Suppressor macrophage (primary cell): ENCODE results near the gene ZNF628.

ENCODE experiments used
- DNase-seq, 4 experiments: peaks; one replicate each; pipeline ENCODE4 v3.0.0-alpha.2; 2020 to 2022

Gene ZNF628

DNA sequence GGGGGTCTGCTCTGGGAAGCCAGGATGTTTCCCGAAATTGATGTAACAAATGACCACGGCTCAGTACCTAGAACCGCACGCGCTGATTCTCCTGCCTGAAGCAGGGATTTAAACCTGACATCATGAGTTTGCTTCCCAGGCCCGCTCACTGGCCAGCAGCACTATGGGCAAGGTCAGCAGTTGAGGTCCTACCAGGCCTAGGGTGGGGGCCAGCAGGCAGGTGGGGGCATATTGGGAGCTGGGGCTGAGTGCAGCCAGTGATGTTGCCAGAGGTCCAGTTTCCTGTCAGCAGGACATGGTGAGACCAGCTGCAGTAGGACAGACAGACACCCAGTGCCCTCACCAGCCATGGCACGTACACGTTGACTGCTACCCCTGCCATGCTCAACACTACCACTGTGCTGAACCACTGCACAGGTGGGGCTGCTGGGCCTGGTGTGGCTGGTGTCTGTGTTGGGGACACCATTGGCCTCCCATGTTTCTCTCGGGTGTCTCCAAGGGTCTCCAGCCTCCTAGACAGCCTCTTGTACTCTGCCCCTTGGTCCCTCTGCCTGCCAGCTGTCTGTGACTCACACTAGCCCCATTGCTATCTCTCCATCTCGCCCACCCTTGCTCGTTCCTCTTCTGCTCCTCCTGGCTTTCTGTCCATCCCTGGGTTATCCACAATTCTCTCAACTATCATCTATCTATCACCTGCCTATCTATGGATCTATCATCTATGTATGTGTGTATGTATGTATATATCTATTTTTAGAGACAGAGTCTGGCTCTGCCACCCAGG is 10.8 kb upstream of the ZNF628 start:
- no peak for DNase-seq

GRCh38 chr19:55466241-55466614 is 10.2 kb upstream of the ZNF628 start:
- DNase-seq, result no peak

GRCh38 chr19:55467236-55468053 is 9.0 kb upstream of the ZNF628 start:
- DNase-seq, result peak; percentile 63 to 87 (median 80)

DNA sequence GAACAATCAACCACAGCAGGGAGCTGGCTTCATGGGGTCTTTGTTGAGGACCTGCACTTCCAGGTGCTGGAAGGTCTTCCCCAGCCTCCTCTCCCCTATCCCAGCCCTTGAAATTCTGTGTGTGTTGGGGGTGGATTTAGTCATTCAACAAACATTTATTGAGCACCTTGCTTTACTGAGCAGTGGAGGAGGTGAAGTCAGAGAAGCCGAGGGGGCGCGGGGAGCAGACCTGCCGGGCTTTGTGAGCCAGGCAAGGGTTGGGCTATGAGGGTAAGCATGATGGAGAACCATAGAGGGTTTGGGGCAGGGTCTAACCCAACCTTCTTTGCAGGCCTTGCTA is 8.4 kb upstream of the ZNF628 start:
- DNase-seq, result no peak

DNA sequence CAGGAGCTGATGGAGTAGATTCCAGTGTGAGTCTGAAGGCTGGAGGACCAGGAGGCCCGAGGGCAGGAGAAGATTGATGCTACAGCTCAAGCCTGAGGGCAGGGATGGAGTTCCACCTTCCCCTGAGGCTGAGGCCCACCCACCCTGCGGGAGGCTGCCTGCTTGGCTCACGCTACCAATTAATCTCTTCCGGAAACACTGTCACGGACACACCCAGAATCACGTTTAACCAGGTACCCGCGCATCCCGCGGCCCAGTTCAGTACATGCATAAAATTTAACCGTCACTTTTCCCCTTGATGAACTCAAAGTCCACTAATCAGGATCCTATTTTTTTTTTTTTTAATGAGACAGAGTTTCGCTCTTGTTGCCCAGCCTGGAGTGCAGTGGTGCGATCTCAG is 5.2 kb upstream of the ZNF628 start:
- no peak for DNase-seq

- no peak for DNase-seq
Measured at GRCh38 chr19:55472463-55472862, 4.0 kb upstream of the ZNF628 start.

DNA sequence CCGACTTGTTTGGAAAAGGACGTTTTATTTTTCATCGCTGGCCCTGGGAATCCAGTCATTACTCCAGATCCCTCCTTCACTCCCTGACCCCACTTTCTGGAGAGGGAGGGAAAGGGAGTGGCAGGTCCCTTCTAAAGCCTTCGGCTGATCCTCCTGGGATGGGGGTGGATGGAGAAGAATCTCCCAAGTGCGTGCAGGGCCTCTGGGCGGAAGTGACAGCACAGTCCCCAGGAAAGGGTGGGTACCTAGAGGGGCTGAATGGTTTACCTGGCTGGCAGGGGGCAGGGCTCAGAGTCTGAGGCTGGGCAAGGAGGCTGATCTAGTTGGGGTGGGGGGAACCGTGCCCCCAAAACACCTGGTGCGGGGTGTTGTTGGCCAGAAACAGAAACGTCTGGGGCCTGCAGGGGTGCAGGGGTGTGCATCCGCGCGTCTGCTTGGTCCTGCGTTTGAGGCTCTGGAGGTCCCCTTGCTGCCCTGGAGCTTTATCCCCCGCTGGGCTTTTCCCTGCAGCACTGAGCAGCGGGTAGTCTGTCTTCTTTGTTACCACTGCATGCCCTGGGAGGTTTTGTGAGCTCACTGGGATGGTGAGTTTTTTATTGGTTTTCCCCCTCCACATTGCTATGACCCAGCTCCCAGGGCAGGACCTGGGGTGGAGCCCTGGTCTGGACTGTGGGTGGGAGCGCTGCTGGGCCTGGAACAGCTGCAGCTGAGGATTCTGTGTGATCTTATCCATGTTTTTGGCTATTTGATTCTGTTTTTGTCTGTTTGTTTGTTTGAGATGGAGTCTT is 3.0 kb upstream of the ZNF628 start:
- DNase-seq, result no peak

DNA sequence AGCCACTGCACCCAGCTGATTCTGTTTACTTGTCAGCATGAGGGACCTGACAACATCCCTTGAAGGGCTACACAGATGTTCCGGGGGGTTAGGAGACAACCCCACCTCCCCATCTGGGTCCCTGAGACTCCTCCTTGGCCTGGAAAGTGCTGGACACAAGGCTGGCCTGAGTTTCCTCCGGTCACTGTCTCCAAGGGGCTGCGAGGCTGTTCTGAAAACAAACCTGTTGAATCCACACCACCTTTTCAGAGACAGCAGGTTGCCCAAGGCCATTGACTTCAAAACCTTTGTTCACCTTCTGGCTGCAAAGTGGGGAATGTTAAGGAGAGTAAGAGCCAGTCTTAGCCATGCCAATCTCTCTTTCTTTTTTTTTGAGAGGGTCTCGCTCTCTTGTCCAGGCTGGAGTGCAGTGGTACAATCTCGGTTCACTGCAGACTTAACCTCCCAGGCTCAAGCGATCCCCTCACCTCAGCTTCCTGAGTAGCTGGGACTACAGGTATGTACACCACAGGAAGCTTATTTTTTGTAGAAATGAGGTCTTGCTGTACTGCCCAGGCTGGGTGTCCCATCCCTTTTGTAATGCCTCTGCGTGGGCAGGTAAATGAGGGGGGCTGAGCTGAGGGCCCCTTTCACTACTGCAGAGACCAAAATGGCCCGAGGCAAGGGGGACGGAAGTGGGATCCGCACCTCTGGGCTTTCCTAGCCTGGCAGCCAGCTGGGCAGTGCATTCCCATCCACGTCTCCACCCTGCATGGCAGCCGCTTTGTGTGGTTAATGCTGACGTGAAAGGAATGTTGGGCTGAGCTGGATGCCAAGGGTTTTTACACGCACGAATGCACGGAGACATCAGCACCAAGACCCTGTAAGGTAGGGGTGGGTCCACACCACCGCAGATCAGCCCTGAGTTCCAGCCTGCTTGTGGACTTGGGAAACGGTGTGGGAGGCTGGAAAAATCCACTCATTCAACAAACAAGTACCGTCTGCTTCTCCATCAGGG is 1.9 kb upstream of the ZNF628 start:
- no peak for DNase-seq

DNA sequence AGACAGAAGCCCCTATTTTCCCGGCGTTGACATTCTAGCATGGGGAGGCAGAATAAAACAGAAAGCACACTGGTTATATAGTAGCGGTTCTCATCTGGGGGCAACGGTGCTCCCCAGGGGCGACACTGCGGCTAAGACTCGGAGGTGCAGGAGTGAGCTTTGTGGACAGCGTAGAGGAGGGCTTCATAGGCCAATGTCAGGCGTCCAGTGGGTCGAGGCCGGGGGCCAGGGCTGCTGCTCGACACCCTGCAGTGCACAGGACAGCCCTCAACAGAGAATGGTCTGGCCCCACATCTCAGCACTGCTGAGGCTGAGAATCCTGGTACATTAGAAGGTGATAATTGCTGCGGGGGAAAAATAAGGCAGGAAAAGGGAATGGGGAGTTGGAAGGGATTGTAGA is 1.5 kb downstream of the ZNF628 start:
- DNase-seq, result no peak

DNA sequence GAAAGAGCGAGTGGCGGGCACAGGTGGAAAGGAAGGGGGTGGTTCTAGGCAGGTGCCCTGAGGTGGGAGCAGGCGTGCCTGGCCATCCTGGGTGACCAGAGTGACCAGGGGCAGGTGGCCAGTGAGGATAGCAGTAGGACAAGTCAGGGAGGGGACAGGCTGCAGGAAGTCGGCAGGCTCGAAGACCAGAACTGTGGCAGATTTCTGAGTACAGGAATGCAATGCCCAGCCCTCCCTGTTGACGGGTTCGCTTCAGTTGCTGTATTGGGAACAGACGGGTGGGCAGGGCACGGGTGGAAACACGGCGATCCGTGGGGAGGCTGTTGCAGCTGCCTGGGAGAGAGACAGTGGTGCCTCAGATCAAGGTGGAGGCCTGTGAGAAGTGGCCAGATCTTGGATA is 1.9 kb downstream of the ZNF628 start:
- DNase-seq, result no peak

DNA sequence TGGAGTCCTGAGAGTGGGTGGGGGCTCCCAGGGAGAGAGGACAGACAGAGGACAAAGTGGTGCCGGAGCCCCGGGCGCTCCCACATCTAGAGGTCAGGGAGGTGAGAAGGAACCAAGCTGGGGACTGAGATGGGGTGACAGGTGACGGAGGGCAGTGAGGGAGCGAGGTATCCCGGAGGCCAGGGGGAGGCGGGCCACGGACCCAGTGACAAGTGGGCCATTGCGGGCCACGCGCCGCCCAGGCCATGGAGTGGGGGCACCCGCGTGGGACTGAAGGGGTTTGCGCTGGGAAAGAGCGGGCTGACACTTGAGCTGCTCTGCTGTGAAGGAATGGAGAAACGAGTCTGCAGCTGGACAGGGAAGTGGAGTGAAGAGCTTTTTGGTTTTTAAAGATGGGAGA is 2.6 kb downstream of the ZNF628 start:
- no peak for DNase-seq

DNA sequence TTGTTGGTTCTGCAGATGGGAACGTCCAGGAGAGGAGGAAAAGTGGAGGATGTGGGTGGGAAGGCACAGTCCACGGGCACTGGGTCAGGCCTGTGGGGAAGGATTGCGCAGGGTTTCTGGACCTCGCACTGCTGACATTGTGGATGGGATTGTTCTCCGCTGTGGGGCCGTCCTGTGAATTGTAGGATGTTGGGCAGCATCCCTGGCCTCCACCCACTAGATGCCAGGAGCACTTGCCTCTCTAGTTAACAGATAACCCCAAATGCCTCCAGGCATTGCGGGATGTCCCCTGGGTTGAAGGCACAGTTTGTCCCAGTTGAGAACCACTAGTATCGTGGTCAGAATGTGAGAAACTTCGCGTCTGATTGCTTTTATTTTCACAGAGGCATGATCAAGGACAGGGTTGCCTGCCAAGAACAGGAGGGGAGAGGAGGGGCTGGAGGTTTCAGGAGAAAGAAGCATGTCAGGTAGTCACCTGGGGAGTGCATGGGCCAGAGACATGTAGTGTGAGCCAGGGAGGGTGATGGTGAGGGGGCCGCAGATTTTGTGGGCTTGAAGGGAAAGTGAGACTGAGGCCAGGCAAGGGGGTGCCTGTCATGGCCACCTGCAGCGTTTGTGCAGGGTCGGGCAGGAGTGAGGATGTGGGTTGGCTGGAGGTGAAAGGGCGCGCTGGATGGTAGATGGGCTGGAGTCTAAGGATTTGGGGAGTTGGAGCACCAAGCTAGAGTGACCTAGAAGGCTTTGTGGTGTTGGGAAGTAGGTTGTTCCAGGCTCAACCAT is 3.2 kb downstream of the ZNF628 start:
- DNase-seq, result no peak

GRCh38 chr19:55481148-55481793 is 4.9 kb downstream of the ZNF628 start:
- DNase-seq, result no peak

DNA sequence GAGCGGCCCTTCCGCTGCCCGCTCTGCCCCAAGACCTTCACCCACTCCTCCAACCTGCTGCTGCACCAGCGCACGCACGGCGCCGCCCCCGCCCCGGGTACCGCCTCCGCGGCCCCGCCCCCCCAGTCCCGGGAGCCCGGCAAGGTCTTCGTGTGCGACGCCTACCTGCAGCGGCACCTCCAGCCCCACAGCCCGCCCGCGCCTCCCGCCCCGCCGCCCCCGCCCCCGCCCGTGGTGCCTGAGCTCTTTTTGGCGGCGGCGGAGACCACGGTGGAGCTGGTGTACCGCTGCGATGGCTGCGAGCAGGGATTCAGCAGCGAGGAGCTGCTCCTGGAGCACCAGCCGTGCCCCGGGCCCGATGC is 5.4 kb downstream of the ZNF628 start:
- no peak for DNase-seq

- no peak for DNase-seq
Measured at GRCh38 chr19:55482156-55482961, 5.9 kb downstream of the ZNF628 start.

GRCh38 chr19:55482967-55483705 is 6.7 kb downstream of the ZNF628 start:
- no peak for DNase-seq

DNA sequence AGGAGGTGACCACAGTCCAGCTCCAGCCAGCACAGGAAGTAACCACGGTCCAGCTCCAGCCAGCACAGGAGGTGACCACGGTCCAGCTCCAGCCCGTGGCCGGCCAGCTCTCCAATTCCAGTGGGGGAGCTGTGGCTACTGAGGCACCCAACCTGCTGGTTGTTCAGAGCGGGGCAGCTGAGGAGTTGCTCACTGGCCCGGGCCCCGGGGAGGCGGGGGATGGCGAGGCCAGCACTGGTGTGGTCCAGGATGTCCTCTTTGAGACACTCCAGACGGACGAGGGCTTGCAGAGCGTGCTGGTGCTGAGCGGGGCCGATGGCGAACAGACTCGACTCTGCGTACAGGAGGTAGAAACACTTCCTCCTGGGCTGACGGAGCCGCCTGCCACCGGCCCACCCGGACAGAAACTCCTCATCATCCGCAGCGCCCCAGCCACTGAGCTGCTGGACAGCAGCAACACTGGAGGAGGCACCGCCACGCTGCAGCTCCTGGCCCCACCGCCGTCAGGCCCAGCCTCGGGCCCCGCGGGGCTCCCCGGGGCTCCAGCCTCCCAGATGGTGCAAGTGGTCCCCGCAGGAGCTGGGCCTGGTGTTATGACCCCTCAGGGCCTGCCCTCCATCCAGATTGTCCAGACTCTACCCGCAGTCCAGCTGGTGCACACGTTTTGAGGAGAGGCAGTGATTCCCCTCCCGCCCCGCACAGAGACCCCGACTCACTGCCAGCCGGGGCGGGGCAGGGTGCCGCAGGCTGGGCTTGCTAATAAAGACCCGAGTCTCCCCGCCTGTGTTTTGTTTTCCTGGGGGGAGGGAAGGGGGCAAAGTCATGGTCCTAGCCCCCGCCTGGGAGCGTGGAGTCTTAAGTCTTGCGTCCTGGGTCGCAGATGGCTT is 7.5 kb downstream of the ZNF628 start:
- DNase-seq, result no peak
